Epithelial cell of esophagus (primary cell): ENCODE data around the gene GPRC5A.
"Not testable (repeated sequence)": the region's sequence is repeated elsewhere in the genome, so short reads cannot be mapped to it uniquely, and the experiment has no call there.

ENCODE experiments used
- DNase-seq: peaks from one replicate; pipeline ENCODE4 v3.0.0; 2010; ENCODE audit warnings: low read depth
- H3K4me3 ChIP-seq: 2 replicates; pipeline ENCODE4 v1.5.1; 2011; ENCODE audit warnings: mild to moderate bottlenecking, low read length, control low read depth
- CTCF ChIP-seq: IDR thresholded peaks from 2 replicates; pipeline ENCODE4 v1.5.1; 2011; ENCODE audit warnings: low read depth, mild to moderate bottlenecking, low read length, control low read depth, inconsistent platforms; ENCODE audit not compliant: insufficient read depth; ENCODE audit errors: missing control alignments

GPRC5A gene

GRCh38 chr12:12870465-12870864, 20.9 kb upstream of the GPRC5A start:
- no peak overlapping the region for H3K4me3 ChIP-seq
- peak; percentile 77 for DNase-seq
- no peak for TF ChIP-seq CTCF

DNA sequence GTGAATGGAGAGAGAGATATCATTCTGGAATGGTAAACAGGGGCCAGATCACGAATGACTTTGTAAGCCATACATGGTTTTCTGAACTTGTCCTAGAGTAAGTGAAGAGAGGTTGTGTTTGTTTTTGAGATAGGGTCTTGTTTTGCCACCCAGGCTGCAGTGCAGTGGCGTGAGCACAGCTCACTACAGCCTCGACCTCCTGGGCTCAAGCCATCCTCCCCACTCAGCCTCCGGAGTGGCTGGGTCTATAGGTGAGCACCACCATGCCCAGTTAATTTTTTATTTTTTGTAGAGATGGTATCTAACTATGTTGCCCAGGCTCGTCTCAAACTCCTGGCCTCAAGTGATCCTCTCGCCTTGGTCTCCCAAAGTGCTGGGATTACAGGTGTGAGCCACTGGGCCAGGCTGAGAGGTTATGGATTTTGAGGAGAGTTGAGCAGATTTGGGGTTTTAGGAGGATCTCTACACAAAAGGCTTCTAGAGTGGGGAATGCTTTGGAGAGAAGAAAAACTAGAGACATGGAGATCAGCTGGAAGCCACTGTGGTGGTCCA, 19.7 kb upstream of the GPRC5A start:
- DNase-seq, result no peak
- TF ChIP-seq CTCF, result no peak
- H3K4me3 ChIP-seq, result no peak overlapping the region

DNA sequence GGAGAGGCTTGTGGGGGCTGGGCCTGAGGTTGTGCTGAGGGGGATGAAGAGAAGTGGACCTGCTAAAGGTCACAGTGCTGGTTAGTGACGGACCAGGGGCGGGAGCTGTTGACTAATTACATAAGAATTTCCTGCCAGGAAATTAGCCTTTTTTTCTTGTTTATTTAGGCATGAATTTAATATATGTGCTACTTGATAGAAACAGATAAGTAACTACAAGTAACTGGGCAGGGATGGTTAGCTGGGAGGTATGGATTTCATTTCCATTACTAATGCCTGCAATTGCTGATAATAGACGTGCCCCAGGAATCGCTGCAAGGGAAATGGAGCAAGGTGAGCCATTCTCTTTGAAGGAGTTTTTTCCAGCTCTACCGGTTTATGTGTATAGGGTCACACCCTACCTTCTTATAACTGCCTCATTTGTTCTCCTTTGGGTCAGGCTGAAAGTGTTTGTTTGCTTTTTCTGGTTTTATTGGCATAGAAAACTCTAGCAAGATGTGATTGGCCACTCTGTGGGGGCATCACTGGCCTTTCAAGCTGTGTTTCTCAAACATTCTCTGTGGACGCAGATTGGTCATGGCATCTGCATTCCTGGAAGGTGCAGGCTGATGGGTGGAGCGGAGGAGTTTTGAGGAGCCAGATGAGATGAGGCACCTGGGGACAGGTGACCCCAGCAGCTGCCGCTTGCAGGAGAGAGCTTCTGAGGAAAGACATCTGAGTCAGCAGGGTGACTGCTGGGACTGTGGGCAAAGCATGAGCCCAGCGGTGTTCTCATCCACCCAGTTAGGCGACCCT, 19.0 kb upstream of the GPRC5A start:
- no peak for TF ChIP-seq CTCF
- peak; percentile 98 for DNase-seq
- H3K4me3 ChIP-seq, result no peak overlapping the region

DNA sequence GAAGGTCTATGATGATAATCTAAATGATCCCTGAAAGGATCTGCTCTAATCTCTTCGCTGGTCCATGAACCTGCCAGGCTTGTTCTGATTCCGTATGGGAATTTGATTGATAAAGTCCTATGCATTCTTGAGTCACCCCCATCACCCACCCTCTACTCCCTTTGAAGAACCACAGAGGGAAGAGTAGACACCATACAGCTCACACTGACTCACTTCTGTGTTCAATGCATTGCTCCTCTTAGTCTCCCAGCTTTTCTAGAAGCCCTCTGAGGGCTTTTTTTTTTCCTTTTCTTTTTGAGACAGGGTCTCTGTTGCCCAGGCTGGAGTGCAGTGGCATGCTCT, 18.5 kb upstream of the GPRC5A start:
- H3K4me3 ChIP-seq, result no peak overlapping the region
- DNase-seq, result peak; percentile 92
- no peak for TF ChIP-seq CTCF

- DNase-seq, result no peak
- H3K4me3 ChIP-seq, result no peak overlapping the region
Measured at GRCh38 chr12:12874029-12874428, 17.3 kb upstream of the GPRC5A start.

DNA sequence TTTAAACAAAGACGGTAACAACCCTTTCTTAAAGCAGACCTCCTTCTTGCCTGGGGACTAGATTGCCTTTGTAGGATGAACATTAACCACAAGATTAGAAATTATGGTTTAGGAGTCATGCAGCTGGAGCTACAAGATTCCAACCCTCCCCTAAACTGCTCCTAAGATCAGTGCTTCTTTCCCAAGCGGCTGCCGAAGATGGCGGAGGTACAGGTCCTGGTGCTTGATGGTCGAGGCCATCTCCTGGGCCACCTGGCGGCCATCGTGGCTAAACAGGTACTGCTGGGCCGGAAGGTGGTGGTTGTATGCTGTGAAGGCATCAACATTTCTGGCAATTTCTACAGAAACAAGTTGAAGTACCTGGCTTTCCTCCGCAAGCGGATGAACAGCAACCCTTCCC, 16.1 kb upstream of the GPRC5A start:
- not testable (repeated sequence) for DNase-seq, H3K4me3 ChIP-seq

More at GRCh38 chr12:12874029-12874428, 17.3 kb upstream of the GPRC5A start:
- TF ChIP-seq CTCF, result no peak

GRCh38 chr12:12877153-12877768, 14.1 kb upstream of the GPRC5A start:
- no peak for TF ChIP-seq CTCF
- H3K4me3 ChIP-seq, result no peak overlapping the region
- DNase-seq, result peak; percentile 42
